ENCODE measurements around the gene F10. TPM values are rescaled to one million over a fixed set of nuclear protein-coding genes. Genes with fewer than 3 reads are reported as not detected.

F10 gene
- total RNA-seq, 4 donors from 2014 or later: 1.00 to 4.8 (median 2.4) TPM

DNA sequence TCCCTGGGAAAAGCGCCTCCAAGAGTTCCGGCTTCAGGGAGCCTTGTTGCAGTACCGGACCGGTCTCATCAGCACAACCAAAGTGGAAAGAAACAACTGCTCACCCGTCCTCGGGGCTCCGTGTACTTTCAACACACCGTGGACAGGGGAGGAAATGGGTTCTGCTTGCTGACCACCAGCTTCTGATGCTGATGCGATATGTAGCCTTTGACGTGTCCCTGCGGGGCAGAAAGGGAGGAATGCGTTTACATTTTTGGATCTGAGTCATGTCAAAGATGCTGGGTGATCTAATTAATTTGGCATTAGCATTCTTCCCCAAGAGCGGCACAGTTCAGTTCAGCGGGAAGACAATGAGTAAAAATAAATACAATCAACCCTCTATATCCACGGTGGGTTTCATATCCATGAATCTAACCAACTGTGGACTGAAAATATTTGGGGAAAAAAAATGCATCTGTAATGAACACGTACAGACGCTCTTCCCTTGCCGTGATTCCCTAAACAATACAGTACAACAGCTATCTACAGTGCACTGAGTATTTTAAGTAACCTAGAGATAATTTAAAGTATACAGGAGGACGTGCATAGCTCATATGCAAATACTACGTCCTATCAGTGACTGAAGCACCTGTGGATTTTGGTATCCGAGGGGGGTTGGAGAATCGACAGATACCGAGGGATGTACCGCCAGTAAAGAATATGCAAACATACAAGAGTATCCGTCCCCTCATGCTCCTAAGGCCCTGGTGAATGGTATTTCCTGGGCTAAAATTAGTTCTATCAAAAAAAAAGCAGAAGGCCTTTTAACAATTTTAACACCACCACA is 55.7 kb downstream of the F10 start:
- DNase-seq: no peak
- Histone ChIP-seq H3K4me1 (no peaks in the 10 kb centered on the region), H3K9me3 (no peaks in the 10 kb centered on the region), H3K27ac (no peak overlapping the region), H3K27me3 (no peaks in the 10 kb centered on the region), H3K4me3 (no peak overlapping the region), H3K36me3 (peaks cover 6 to 83% of the 10 kb centered on the region in 2 donors)
- intact Hi-C loops (cut with DNase I; ENCODE audit: low total_unique reads): no loop called here
- in situ Hi-C loops (cut with MboI; ENCODE audit: low sequenced_read_pairs in 4 of 4): no loop called here
- no peak for ATAC-seq
- TF ChIP-seq POLR2A (IDR thresholded peaks at IDR 0.05): no peak
- no peak for TF ChIP-seq CTCF (IDR thresholded peaks at IDR 0.05 in 4 of 5, conservative IDR thresholded peaks at IDR 0.05 in 1 of 5)

DNA sequence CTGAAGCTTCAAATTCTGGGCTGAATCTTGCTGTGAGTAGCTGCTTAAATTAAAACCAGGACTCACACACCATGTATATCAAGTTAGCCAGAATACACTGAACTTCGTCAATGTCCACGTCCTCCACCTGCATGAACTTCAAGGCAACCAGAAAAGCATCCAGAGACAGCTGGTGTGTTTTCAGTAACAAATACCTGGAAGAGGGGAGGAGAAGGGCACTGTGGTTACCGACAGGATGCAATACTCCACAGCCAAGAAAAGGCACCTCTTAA is 56.2 kb downstream of the F10 start:
- H3K27me3 ChIP-seq: no peaks in the 10 kb centered on the region
- ATAC-seq (no peak), DNase-seq (no peak)
- no peaks in the 10 kb centered on the region for H3K9me3 ChIP-seq
- H3K4me3 ChIP-seq: no peak overlapping the region
- H3K27ac ChIP-seq: no peak overlapping the region
- intact Hi-C loops (cut with DNase I; ENCODE audit: low total_unique reads): no loop called here
- H3K4me1 ChIP-seq: no peaks in the 10 kb centered on the region
- TF ChIP-seq CTCF (IDR thresholded peaks at IDR 0.05 in 4 of 5, conservative IDR thresholded peaks at IDR 0.05 in 1 of 5) (no peak), POLR2A (IDR thresholded peaks at IDR 0.05) (no peak)
- in situ Hi-C loops (cut with MboI; ENCODE audit: low sequenced_read_pairs in 4 of 4): no loop called here
- peaks cover 6 to 89% of the 10 kb centered on the region in 2 donors for H3K36me3 ChIP-seq

DNA sequence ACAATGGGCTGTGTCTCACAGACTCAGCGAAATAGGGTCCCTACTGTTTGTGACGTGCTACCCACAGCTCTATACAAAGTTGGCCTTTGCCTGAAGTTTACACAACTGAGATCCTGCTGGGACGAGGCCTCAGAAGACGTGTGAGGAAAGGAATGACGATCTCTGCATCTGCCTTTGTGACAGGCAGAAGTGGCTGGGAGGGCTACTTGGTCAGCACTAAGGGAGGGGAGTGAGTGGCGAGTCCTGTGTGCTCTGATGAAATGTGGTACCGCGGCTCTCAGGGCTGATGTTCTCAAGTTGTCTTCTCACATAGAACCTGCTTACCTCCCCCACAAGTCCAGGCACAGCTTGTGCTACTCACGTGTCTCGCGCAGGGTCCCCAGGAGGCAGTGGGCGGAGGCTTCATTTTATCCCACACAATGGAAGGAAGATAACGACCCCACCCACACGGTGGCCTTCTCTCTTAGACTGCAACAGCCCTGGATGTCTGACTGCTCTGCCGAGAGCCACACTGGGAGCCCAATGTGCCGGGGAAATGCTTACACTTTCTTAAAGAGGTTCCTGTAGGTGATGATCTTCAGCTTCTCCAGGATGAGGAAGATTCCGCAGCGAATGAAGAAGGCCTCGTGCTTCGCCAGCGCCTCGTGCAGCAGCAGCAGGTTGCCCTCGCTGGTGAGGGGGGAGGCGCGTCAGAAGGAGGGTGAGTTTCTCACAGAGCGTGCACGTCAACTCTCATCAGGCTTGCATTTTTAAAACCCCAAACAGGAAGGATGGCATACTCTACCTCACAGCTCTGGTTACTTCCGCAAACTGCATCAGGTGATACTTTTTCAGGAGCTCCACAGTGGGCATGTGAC is 57.0 kb downstream of the F10 start:
- Histone ChIP-seq H3K27ac (no peak overlapping the region), H3K4me3 (no peak overlapping the region), H3K36me3 (peaks cover 6 to 93% of the 10 kb centered on the region in 2 donors), H3K9me3 (no peaks in the 10 kb centered on the region), H3K27me3 (no peaks in the 10 kb centered on the region), H3K4me1 (no peaks in the 10 kb centered on the region)
- TF ChIP-seq POLR2A (IDR thresholded peaks at IDR 0.05) (no peak), CTCF (IDR thresholded peaks at IDR 0.05 in 4 of 5, conservative IDR thresholded peaks at IDR 0.05 in 1 of 5) (no peak)
- in situ Hi-C loops (cut with MboI; ENCODE audit: low sequenced_read_pairs in 4 of 4) (no loop called here), intact Hi-C loops (cut with DNase I; ENCODE audit: low total_unique reads) (no loop called here)
- DNase-seq (no peak), ATAC-seq (no peak)

- Histone ChIP-seq H3K9me3 (no peaks in the 10 kb centered on the region), H3K4me3 (no peak overlapping the region), H3K4me1 (peaks cover 0 to 2% of the 10 kb centered on the region in 2 donors), H3K27me3 (no peaks in the 10 kb centered on the region), H3K27ac (no peak overlapping the region), H3K36me3 (peaks cover 6 to 76% of the 10 kb centered on the region in 2 donors)
- intact Hi-C loops (cut with DNase I; ENCODE audit: low total_unique reads) (no loop called here), in situ Hi-C loops (cut with MboI; ENCODE audit: low sequenced_read_pairs in 4 of 4) (no loop called here)
- no peak for ATAC-seq
- no peak for DNase-seq
- no peak for TF ChIP-seq POLR2A (IDR thresholded peaks at IDR 0.05)
- TF ChIP-seq CTCF (IDR thresholded peaks at IDR 0.05 in 4 of 5, conservative IDR thresholded peaks at IDR 0.05 in 1 of 5): no peak
Observed at GRCh38 chr13:113182046-113182445, 59.4 kb downstream of the F10 start.
